Fibroblast of pulmonary artery (primary cell): Measurements from ENCODE around the gene MSL1.

Experiments
- DNase-seq: peaks from one replicate; pipeline ENCODE4 v3.0.0-alpha.2; 2010; ENCODE audit warnings: low read depth
- H3K4me3 ChIP-seq: replicated peaks from 2 replicates; pipeline ENCODE4 v1.5.1; 2011; ENCODE audit warnings: low read depth, mild to moderate bottlenecking, control low read depth, low read length, moderate library complexity
- CTCF ChIP-seq: IDR thresholded peaks from 2 replicates; pipeline ENCODE4 v1.5.1; 2011; ENCODE audit warnings: mild to moderate bottlenecking, control low read depth, low read length, inconsistent platforms; ENCODE audit errors: missing control alignments

MSL1 gene

GRCh38 chr17:40176754-40177110, 55.0 kb downstream of the MSL1 start:
- no peak overlapping the region for H3K4me3 ChIP-seq
- no peak for TF ChIP-seq CTCF
- no peak for DNase-seq

- H3K4me3 ChIP-seq, result peak within 1 kb of the TSS; percentile 46
- DNase-seq, result peak; percentile 62
- no peak for TF ChIP-seq CTCF
Observed at GRCh38 chr17:40177275-40177874, 55.6 kb downstream of the MSL1 start, which contains the start of gene RAPGEFL1. Gene RAPGEFL1, plus strand, starts transcription at chr17:40177470. Its CDS starts 392 bp downstream, at chr17:40177862.

- no peak overlapping the region for H3K4me3 ChIP-seq
- TF ChIP-seq CTCF, result no peak
- no peak for DNase-seq
Observed at GRCh38 chr17:40178021-40178601, 56.3 kb downstream of the MSL1 start.

- H3K4me3 ChIP-seq, result no peak overlapping the region
- TF ChIP-seq CTCF, result no peak
- no peak for DNase-seq
Observed at GRCh38 chr17:40178660-40179059, 56.9 kb downstream of the MSL1 start.

- TF ChIP-seq CTCF, result no peak
- H3K4me3 ChIP-seq, result no peak overlapping the region
- DNase-seq, result peak; percentile 46
Observed at GRCh38 chr17:40179923-40180659, 58.3 kb downstream of the MSL1 start.

- no peak overlapping the region for H3K4me3 ChIP-seq
- no peak for TF ChIP-seq CTCF
- DNase-seq, result no peak
Observed at GRCh38 chr17:40180694-40181093, 58.9 kb downstream of the MSL1 start.
